ENCODE data around the gene SPATA20.

Gene SPATA20

DNA sequence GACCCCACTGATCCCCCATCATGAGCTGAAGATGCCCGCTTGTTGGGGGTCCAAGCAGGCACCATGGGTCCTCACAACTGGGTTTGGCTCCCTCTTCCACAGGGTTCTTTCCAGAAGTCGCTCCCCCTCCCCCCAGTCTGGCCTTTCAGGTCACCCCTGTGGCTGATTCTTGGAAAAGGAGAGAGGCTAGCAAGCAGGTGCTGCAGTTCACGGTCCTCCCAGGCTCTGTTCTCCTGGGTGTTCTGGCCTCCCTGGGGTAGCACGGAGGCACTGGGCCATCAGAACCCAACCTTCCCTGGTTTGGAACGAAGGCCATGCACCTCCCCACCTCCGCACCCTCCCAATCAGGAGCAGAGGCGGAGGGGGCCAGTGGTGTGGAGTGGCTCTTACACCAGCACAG, 32.4 kb downstream of the SPATA20 start:
- no peak for DNase-seq

DNA sequence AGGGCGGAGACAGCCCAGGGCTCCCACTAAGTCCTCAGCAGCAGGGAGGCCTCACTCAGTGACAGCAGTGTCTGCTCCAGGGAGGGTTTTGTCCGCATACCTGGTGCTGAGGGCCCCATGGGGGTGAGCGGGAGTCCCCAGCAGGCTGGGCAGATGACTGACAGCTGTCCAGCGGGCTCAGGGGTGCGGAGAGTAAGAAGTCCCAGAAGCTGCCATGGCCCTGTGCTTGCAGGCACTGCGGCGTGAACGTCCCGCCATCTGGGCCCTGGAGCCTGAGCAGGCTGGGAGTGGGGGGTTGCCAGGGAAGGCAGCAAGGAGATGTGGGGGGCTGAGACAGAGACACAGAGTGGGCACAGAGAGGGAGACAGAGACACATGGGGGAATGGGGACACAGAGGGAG, 33.7 kb downstream of the SPATA20 start:
- no peak for DNase-seq

DNA sequence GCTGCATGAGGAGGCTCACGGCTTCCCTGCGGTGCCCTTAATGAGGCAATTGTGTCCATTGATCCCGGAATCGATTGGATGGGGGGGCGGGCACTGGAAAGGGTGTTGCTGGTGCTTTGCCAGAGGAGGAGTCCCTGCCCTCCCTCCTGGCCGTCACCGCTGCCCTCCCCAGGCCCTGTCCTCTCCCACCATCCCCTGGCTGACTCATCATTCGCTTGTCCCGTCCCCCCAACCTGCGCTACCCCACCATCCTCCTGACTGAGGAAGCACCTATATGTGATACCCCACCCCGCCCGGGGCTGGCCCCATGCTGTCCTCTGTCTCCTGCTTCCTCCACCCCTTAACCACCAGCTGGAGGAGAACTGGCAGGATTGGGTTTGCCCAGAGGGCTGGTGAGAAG, 34.3 kb downstream of the SPATA20 start:
- DNase-seq, result no peak

DNA sequence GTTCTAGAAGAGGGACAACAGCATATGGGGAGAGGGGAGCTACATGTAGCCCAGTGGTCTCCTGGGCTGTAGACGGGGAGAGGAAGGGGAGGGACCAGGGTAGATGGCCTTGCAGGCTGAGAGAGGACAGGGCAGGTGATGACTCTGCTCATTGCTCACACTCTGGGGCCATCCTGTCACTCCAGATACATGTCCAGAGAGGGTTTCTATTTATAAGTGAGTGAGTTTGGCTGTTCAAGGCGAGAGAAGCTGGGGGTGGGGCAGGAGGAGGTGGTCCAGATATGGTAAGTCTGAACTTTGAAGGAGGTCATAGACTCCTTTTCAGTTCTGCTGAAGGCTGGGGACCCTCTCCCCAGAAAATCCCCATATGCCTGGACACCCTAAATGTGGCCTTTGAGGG, 35.8 kb downstream of the SPATA20 start:
- no peak for DNase-seq

DNA sequence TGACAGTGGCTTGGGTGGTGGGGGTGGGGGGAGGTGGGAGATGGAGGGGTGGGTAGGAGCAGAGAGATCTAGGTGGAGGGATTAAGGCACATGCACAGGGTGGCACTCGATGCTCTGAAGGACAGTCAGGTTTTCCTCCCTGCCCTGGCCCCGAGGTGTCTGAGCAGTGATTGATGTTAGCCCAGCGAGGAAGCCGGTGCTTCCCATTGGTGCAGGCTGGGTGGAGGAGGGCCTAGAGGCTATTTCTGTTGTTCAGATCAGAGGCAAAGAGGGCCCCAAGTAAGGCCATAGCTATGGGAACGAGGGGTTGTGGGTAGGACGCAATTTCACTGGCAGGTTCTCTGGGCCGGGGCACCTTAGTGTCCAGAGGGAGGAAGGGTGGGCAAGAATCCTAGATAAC, 36.7 kb downstream of the SPATA20 start:
- no peak for DNase-seq

DNA sequence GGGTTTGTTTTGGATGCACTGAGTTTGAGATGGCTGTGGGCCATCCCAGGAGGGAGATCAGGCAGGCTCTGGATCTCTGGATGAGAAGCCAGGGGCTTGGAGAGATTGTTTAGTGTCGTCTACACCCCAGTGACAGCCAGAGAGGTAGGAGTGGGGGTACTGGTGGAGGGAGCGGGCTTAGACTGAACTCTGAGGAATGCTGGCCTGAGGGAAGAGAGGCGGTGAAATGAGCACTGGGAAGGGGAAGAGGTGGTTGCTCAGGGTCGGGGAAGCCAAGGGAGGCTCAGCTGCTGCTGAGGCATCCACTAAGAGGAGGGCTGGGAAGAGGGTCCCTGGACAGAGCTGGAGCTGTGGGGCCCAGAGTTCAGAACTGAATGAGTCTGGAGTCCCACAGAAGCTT, 37.1 kb downstream of the SPATA20 start:
- DNase-seq, result no peak

DNA sequence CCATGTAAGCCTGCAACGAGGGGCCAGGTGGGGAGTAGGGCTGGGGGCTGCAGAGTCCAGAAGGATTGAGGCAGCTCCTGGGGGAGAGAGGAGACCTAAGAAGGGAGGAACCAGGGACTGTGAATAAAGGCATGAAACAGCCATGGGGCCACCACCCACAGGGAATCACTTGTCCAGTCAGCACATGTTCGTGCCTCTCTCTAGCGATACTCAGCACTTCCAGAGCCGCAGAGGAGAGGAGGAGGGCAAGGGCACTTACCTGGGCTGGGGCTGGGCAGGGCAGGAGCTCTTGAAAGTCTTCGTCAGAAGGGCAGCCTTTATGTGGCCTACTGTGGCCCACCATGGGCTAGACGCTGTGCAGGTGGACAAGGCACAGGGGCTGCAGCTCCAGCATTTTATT, 37.8 kb downstream of the SPATA20 start:
- DNase-seq, result no peak

DNA sequence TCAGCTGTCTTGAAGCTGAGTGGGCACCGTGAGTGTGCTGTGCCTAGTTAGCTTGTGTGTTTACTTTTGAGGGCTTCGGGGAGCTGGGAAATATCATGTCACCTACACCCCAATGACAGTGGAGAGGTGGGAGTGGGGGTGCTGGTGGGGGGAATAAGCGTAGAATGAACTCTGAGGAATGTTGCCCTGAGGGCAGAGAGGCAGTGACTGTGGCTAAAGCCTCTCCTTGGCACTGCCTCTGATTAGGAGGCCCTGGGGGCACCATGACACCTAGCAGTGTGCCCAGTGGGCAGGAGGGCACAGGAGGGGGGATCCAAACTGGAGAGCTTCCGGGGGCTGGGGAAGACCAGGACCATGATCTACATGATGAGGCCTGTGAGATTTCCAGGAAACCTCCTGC, 38.4 kb downstream of the SPATA20 start:
- DNase-seq, result no peak

DNA sequence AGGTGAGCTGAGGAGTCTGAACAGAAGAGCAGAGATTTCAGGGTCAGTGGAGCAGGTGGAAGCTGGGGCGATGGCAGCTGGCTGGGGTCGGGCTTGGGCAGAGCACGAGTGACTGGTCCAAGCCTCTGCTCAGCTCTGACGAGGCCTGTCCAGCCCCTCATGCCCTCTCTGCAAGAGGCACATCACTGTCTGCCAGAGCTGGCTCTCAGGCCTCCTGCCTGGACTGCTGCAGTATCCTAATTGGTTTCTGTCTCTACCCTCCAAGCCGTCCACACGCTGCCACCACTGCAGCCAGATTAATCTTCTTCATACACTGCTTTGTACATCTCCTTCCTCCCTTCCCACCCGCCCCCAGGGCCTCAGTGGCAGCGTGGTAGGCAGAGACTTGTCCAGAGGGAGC, 38.9 kb downstream of the SPATA20 start:
- no peak for DNase-seq

DNA sequence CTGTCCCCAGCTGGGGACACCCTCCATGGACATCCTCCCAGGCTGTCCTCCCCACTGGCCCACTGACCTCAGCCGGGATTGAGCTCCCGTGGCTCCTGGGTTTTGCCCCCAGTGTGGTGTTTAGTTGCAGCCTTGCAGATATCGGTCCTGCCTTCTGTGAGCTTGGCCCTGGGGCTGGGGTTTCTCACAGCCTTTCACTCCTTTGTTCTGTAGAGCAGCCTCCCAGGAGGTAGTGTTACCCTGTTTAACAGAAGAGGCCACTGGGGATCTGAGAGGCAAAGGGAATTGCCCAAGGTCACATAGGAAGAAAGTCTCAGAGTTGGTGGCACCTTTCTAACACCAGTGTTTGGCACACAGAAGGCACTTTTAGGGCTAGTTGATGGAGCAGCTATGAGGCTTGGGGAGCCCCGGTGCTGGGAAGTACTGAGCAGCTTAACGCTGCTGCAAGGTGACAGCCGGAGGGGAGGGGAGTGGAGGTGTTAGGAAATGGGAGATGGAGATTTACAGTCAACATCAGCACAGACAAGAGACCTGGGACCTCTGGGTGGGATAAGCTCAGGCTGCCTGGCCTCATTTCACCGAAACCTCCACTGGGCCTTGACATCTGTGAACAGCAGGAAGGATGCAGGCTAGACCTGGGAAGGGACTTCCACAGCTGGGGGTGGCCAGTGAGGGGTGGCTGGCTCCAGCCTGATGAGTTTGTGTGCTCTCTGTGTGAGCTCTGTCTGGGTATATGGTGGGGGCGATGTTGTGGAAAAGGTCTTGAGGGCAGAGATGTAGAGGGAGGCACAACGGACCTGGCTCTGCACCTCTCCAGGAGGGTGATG, 39.7 kb downstream of the SPATA20 start:
- DNase-seq, result no peak

DNA sequence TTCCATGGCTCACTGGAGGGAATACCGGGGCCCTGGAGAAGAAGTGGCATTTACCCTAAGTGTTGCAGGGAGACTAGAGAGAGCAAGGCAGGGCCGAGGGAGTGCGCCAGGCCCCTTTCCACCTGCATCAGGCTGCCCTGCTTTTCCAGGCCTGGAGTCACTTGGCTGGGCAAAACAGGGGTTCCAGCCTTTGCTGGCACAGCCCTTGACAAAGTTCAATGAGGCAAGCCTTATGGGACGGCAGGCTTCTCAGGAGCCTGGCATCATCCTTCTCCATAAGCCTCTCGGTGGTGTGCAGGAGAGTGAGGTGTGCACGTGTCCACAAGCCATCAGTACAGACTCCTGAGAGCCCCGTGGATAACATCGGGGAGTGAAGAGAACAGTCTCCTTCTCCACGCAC, 40.6 kb downstream of the SPATA20 start:
- no peak for DNase-seq

DNA sequence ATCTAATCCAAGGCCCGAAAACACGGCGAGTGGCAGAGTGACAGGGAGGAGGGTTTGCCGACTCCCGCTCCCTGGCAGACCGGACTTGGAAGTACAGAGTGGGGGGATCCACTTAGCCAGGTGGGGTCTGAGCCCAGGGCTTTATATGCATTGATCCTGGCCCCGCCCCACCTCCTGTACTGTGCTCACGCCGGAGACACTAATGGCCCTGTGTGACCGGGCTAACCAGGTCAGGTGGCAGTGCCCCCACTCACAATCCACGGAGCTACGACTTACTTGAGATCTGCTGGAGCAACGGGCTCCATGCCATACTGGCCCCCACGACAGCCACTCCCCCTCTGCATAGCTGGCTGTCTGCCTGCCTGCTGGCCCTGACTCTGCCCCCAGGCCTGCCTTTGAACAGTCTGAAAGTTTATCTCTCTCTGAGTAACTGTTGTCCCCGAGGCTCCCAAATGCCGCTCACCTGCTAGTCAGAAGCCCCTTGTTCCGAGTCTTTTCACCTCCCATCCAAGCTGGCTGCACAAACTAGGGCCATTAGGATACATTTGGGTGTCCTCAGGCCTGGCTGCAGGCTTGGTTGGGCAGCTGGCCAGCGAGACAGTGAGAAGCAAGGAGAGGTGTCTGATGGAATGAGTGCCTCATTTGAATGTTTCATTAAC, 41.5 kb downstream of the SPATA20 start:
- DNase-seq, result no peak

DNA sequence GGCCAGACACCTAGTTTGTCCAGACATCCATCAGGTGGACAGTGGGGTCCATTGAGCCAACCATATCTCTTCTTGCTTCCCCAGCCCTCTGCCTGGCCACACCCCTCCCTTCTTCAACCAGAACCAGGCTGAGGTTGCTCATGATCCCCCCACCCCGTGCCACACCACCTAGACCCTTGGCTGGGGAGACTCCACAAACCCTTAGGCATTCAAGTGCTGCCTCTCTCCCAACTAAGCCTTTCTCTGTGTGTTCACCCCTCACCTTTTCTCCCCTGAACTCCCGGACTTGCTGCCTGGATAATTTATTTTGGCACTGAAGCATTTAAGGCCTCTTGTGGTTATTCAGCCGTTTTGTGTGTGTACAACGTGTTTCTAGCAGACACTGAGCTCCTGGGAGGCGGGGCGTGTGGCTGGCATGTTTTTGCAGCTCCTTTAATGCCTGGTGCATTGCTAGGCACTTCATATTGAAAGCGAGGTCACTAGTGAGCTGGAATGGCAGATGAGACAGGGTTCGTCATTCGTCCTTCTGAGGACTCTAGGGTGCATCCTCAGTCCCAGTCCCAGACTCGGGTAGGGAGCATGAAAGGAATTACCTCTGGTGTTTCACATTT, 42.2 kb downstream of the SPATA20 start:
- no peak for DNase-seq

DNA sequence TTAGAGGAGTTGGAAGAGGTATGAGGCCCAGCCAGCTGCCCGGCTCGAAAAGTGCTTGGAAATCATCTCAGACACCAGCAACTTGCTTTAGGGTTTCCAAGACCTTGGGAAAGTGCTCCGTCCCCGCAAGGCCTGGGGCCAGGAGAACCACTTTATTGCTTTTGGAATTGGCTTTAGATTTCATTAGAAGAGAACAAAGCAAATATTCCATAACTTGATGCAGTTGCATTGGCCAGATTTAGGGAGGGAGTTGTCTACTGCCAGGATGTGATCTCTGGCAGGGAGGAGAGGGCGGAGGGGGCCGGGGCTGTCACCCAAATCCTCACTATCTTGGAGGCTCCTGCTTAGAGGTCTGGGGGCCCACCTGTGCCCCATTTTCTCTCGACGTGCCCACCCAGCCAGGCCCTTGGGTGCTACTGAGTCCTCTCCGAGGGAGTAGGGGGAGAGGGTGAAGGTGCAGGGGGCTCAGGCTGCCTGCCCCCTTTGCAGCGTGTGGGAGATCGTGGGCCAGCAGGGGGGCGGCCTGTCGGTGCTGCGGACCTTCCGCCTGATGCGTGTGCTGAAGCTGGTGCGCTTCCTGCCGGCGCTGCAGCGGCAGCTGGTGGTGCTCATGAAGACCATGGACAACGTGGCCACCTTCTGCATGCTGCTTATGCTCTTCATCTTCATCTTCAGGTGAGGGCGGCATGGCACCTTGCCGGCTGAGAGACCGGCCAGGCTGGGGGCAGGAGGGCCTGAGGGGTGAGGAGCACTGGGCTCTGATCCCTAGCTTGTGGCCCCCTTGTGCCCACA, 44.2 kb downstream of the SPATA20 start:
- no peak for DNase-seq

DNA sequence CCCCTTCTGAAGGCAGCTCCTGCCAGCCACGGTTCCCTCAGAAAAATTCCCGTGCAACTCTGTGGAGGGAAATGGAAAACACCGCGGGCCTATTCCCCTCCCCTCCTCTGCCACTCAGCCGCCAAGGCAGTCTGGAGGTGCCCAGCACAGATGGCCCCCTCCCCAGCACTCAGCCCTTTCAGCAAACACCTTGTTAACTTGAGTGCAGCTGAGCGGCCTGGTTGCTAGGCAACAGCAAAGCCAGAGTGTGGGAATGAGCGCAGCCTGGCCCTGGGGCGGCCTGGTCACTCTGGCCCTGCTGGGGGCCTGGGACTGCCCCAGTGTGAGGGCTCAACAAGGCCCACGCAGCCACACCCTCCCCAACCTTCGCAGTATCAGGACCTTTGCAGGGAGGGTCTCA, 46.3 kb downstream of the SPATA20 start:
- DNase-seq, result no peak

DNA sequence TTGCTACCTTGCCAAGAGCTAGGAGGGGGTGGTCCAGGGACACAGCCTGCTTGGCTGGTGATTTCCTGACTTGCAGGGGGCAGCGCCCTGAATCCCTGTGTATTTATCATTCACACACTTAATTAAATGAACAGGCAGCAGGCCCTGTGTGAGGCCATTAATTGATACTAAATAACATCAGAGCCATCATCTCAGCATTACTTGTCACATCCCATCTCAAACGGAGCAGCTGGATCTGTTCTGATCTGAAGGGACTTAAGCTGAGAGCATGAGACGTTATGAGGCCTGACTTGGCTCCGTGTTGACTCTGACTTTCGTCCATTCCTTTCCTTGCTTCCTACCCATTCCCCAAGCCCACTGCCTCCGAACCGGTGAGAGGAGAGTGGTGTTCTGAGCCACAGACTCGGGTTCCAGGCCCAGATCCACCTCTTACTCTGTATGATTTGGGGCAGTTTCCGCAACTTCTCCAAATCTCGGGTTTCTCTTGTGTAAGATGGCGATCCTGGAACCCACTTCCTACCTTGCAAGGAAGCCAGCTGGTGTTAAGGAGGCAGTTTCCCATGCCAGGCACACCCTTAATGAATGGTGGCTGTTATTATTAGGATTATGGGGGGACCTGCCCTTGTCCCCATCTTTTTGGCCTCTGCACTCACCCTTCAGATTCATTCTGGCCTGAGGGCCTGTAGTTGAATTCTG, 47.3 kb downstream of the SPATA20 start:
- peak; percentile 13 to 58 (median 38) for DNase-seq

DNA sequence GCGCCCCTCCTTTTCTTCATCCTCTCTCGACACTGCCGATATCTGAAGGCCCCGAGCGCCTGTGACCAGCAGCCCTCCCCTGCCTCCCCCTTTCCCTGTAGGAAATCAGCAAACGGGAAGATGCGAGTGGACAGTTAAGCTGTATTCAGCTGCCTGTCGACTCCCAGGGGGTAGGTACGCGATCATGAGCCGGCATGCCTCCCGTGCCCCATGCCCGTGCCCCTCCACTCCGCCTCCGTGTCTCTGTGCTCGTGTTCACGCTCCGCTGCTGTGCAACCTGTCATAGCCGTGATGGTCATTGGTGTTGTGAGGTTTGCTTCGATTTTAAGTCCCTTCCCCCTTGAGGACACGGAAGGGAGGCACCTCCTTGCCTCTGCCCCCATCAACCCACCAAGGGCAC, 47.9 kb downstream of the SPATA20 start:
- DNase-seq, result no peak

DNA sequence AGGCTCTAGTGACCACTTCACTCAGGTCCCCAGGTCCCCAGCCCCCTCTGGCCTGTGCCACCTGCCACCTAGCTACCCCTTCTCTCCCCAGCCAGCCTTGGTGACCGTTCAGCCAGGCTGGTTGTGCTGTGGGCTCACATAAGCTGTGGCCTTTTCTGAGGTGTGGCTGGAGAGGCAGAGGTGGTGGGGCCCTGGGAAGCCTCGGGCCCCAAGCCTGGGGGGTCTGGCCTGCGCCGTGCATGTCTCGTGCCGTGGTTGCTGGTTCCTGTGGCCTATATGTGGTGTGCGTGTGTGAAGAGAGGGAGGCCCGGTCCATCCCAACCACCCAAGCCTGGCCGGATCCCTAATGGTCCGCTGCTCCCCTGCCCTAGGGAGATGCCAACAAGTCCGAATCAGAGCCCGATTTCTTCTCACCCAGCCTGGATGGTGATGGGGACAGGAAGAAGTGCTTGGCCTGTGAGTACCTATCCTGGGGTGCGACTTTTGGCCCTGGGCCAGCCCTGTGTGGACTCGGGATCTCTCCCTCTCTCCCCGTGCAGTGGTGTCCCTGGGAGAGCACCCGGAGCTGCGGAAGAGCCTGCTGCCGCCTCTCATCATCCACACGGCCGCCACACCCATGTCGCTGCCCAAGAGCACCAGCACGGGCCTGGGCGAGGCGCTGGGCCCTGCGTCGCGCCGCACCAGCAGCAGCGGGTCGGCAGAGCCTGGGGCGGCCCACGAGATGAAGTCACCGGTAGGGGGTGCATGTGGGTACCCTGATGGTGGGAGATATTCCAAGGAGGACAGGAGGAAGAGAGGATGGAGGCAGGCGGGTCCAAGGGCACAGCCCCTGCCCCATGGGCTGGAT, 49.4 kb downstream of the SPATA20 start:
- peak in 2 of 4 experiments; percentile 19 to 41 for DNase-seq

DNA sequence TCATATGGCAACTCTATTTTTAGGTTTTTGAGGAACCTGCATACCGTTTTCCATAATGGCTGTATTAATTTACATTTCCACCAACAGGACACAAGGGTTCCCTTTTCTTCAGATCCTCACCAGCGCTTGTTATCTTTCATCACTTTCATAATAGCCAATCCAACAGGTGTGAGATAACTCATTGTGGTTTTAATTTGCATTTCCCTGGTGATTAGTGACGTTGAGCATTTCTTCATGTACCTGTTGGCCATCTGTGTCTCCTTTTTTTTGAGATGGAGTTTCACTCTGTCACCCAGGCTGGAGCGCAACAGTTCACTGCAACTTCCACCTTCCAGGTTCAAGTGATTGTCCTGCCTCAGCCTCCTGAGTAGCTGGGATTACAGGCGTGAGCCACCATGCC, 51.5 kb downstream of the SPATA20 start:
- DNase-seq, result no peak

DNA sequence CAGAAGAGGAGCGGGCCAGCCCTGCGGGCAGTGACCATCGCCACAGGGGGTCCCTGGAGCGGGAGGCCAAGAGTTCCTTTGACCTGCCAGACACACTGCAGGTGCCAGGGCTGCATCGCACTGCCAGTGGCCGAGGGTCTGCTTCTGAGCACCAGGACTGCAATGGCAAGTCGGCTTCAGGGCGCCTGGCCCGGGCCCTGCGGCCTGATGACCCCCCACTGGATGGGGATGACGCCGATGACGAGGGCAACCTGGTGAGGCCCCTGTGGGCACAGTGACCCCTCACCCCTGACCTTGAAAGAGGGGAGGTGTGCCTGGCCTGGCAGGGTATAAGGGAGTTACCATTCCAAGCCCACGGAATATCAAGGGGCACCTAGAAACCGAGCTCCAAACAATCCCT, 52.6 kb downstream of the SPATA20 start:
- DNase-seq, result no peak

DNA sequence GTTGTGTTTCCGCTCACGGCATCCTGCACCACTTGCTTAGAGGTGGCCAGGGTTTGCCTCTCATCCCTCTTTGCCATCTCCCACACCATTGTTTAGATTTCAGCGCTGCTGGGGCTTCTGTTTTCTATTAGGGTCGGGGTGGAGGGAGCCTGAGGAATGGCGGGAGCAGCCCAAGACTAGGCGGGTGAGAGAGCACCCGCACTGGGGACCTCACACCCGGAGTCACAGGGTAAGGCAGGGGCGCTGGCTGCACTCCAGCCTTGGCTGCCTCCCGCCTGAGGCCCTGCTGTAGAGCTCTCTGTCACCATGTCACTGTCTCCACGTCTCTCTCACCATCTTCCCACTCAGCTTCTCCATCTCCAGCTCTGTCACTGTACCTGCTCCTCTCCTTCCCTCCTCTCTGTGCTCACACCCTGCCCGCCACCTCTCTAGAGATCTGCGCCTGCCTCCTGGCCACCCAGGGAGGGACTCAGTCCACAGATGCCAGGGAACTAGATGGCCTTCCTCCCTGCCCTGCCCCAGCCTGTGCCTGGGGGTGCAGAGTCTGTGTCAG, 54.9 kb downstream of the SPATA20 start:
- DNase-seq, result no peak
